Hypothalamus (tissue), 51 donors: Measurements from ENCODE around the gene NRCAM.
"Not testable (repeated sequence)": the region's sequence is repeated elsewhere in the genome, so short reads cannot be mapped to it uniquely, and the experiment has no call there.

Experiments used
- DNase-seq, 51 donors: peaks; one replicate each; lab custom pipeline; 2025; lab: John Stamatoyannopoulos, UW

The NRCAM gene

GRCh38 chr7:108404509-108405420 lies 51.5 kb downstream of the NRCAM start:
- DNase-seq = peak in 1 of 51 donors; percentile 15

DNA sequence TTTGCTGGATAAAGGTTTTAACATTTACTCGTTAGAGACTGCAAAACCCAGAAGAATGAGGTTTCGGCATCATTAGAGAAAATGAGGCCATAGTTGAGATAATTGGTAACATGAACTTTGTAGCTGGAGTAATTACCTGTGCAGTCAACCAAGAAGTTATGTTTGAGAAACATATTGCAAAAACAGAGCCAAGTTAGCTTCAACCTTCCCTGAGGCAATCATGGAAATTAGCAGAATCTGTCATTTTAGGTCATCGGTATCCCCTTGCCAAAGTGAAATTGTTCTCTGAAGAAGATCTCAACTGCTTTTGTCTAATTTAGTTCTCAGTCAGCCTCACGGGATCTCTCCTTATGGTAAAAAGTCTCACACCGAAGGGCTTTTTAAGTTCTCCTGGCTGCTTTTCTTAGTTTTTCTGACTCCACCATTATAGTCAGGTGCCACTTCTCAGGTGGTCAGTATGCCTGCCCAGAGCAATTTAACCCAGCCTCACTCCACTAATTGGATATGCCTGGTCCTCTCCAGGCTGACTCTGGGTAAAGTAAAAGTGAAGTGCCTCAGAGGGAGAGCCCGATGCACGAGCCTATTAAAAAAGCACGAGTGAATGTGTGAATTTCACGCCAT lies 52.5 kb downstream of the NRCAM start:
- DNase-seq = no peak

GRCh38 chr7:108402865-108403264 lies 53.4 kb downstream of the NRCAM start:
- DNase-seq = no peak

GRCh38 chr7:108396080-108396479 lies 60.2 kb downstream of the NRCAM start:
- no peak for DNase-seq

DNA sequence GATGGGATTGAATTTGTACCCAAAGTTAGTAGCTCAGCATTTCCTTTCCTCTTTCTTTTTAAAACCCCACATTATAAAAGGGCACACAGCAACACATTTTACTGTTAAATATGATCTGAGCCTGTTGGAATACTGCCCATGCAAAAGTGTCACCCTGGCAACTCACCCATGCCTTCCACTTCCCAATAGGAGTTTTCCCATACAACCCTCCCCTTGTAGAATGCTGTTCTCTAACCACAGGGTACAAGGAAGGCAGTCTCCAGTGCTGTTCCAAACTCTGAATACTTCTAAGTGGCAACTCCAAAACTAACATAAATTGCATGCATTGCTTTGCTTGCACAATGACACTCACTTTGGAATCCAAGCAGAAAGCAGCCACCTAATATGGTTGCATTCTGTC lies 60.8 kb downstream of the NRCAM start:
- DNase-seq = no peak

DNA sequence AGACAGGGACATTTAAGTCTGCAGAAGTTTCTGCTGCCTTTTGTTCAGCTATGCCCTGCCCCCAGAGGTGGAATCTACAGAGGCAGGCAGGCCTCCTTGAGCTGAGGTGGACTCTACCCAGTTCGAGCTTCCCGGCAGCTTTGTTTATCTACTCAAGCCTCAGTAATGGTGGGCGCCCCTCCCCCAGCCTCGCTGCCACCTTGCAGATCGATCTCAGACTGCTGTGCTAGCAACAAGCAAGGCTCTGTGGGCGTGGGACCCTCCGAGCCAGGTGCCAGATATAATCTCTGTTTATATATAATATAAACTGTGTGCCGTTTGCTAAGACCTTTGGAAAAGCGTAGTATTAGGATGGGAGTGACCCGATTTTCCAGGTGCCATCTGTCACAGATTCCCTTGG lies 63.1 kb downstream of the NRCAM start:
- DNase-seq = not testable (repeated sequence)

GRCh38 chr7:108387686-108388085 lies 68.5 kb downstream of the NRCAM start:
- DNase-seq = not testable (repeated sequence)

DNA sequence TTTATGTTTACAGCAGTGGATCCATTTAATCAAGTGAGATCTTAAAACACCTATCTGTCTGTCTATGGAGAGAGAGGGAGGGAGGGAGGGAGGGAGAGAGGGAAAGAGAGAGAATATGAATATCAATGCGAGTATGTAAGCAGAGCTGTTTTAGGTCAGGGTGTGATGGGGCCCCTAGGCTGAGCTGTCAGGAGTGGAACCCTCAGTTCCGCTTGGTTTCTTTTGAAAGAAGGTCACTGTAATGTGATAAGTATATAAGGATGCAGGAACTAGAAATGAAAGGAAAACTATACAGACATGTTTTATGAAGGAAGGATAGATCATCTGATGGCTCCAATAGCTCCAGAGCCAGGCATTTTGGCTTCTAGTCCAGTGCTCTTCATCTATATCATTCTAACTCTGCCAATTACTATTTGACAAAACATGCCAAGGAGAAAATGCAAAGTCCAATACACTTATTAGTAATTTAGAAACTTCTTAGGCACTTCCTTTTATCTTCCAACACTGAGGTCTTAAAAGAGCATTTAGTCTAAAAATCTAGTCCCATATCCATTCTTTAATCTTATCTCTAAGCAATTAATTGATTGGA lies 70.3 kb downstream of the NRCAM start:
- DNase-seq = no peak

GRCh38 chr7:108384716-108385483 lies 71.3 kb downstream of the NRCAM start:
- DNase-seq = no peak

GRCh38 chr7:108382932-108383331 lies 73.3 kb downstream of the NRCAM start:
- DNase-seq = no peak

- no peak for DNase-seq
These were observed 75.7 kb downstream of the NRCAM start for GRCh38 chr7:108380517-108380916.

DNA sequence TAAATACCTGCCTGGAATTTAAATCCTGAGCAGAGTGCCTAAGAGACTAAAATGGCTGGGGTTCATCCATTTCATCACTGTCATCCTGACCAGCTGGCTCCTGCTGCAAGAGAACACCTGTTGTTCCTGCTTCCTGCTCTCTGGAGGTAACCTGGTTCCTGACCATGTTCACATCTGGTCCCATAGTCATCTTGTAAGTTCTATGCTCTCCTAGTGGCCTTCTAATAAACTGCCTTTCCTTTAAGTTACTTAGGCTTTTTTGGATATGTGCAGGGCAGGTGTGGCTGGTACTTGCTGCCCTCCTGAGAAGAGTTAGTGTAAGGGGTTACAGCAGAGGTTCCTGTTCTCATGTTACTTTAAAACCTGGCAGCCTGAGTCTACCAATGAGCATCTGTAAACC lies 80.0 kb downstream of the NRCAM start:
- no peak for DNase-seq

DNA sequence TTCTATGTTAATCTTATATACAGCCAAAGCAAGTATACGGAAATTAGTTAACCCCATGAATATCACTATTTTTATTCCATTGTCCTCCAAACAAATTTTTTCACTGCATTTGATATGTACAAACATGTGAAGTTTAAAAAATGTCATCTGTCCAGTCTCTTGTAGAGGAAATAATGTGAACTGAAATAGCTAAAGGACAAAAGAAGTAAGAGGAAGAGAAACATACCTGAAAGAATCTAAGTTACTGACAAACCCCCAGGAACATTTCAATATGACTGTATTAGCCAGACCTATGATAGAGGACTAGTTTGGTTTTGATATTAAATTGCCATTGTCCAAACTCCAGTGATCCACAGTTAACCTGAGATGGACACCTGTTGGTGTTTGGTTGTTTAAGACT lies 80.6 kb downstream of the NRCAM start:
- no peak for DNase-seq

GRCh38 chr7:108374899-108375298 lies 81.3 kb downstream of the NRCAM start:
- DNase-seq = no peak

DNA sequence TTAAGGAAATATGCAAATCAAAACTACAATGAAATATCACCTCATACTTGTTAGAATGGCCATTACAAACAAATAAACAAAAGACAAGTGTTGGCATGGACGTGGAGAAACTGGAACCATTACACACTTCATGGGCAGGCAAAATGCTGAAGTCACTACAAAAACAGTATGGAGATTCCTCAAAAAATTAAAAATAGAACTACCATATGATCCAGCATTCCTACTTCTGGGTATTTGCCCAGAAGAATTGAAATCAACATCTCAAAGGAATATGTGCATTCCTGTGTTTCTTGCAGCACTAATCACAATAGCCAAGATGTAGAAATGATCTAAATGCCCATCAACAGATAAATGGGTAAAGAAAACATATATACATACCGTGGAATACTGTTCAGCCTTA lies 83.6 kb downstream of the NRCAM start:
- DNase-seq = no peak

GRCh38 chr7:108370616-108371015 lies 85.6 kb downstream of the NRCAM start:
- DNase-seq = no peak

- no peak for DNase-seq
These were observed 87.8 kb downstream of the NRCAM start for GRCh38 chr7:108368466-108368865.

DNA sequence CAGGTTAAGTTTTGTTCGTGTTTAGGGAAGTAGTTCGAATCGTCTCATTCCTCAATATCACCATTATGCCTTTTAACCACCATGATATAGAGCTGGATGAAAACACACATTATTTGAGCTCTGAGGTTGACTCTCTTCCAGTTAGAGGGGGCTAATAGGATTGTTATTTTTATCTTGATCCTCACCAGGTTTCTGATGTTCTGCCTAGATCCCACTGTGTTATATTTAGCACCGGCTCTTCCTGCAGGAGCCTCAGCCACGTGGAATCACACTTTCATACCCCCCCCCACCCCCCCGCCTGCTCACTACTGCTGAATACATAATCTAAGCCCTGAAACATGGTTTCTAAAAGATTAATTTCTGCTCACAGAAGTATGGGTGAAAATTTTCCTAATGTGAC lies 88.3 kb downstream of the NRCAM start:
- no peak for DNase-seq

DNA sequence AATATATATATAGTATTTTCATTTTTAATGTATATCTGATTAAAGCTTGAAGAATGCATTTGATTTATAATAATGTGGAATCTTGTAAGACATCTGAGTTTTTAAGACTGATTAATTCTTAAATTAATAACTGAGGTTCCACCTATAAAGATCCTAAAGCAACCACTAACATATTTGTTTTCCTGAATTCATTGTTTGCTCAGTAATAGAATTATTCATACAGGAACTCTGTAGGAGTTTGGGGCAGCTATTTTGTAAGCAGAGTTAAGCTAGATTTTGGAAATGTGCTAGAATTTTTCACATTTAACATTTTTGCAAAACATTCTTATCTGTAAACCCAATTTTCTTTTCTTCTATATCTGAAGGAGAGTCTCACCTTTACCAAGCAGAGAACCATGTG lies 88.9 kb downstream of the NRCAM start:
- DNase-seq = no peak

- DNase-seq = no peak
These were observed 92.6 kb downstream of the NRCAM start for GRCh38 chr7:108363659-108364058.
